ENCODE measurements around the gene TRDMT1.

Gene TRDMT1

GRCh38 chr10:17209302-17209701, 7.8 kb upstream of the TRDMT1 start:
- no peak for DNase-seq

- no peak for DNase-seq
Measured at GRCh38 chr10:17208476-17208875, 7.0 kb upstream of the TRDMT1 start.

- DNase-seq = no peak
Measured at GRCh38 chr10:17206210-17206709, 4.8 kb upstream of the TRDMT1 start.

- no peak for DNase-seq
Measured at GRCh38 chr10:17203416-17203815, 1.9 kb upstream of the TRDMT1 start.

GRCh38 chr10:17202999-17203398, 1.5 kb upstream of the TRDMT1 start:
- DNase-seq = no peak

- DNase-seq = no peak
Measured at GRCh38 chr10:17202506-17202905, 1.0 kb upstream of the TRDMT1 start.

GRCh38 chr10:17201794-17202116, 283 bp upstream of the TRDMT1 start:
- no peak for DNase-seq

- DNase-seq = no peak
Measured at GRCh38 chr10:17200001-17200911, 1.2 kb downstream of the TRDMT1 start.

- no peak for DNase-seq
Measured at GRCh38 chr10:17199351-17199804, 2.1 kb downstream of the TRDMT1 start.

GRCh38 chr10:17196573-17196972, 4.9 kb downstream of the TRDMT1 start:
- DNase-seq = no peak

- DNase-seq = no peak
Measured at GRCh38 chr10:17196045-17196444, 5.4 kb downstream of the TRDMT1 start.

GRCh38 chr10:17195083-17195482, 6.4 kb downstream of the TRDMT1 start:
- no peak for DNase-seq

- no peak for DNase-seq
Measured at GRCh38 chr10:17190602-17191001, 10.9 kb downstream of the TRDMT1 start.

- DNase-seq = no peak
Measured at GRCh38 chr10:17188644-17189172, 12.8 kb downstream of the TRDMT1 start.

GRCh38 chr10:17185873-17186272, 15.6 kb downstream of the TRDMT1 start:
- no peak for DNase-seq

- no peak for DNase-seq
Measured at GRCh38 chr10:17183110-17183509, 18.4 kb downstream of the TRDMT1 start.

GRCh38 chr10:17181751-17182150, 19.7 kb downstream of the TRDMT1 start:
- no peak for DNase-seq

GRCh38 chr10:17181110-17181509, 20.4 kb downstream of the TRDMT1 start:
- DNase-seq = no peak

GRCh38 chr10:17179002-17179401, 22.5 kb downstream of the TRDMT1 start:
- no peak for DNase-seq

GRCh38 chr10:17178006-17178405, 23.5 kb downstream of the TRDMT1 start:
- no peak for DNase-seq

- no peak for DNase-seq
Measured at GRCh38 chr10:17177014-17177413, 24.5 kb downstream of the TRDMT1 start.

- no peak for DNase-seq
Measured at GRCh38 chr10:17176091-17176490, 25.4 kb downstream of the TRDMT1 start.

GRCh38 chr10:17175551-17175950, 25.9 kb downstream of the TRDMT1 start:
- DNase-seq = no peak

- no peak for DNase-seq
Measured at GRCh38 chr10:17174626-17175025, 26.8 kb downstream of the TRDMT1 start.
